K562 (cell line): Measurements from ENCODE around the gene ZNF407. TPM values are rescaled to one million over a fixed set of nuclear protein-coding genes. Genes with fewer than 3 reads are reported as not detected.

Source experiments
- ATAC-seq: fragments of 200-7000 bp; cut with Tn5 transposase; 3 replicates; pipeline ENCODE4 v1.9.1; 2020; ENCODE audit warnings: moderate library complexity
- BruUV-seq: library from RNA; stranded (reverse); fragments of 400-500 nt; replicated peaks from 2 replicates; lab custom pipeline; 2021; lab: Mats Ljungman, UMichigan
- CTCF ChIA-PET: fragments of 300-600 bp; formaldehyde crosslinking; extraction: SDS; loops from one replicate; lab custom pipeline; 2021; ENCODE audit warnings: low intra/inter-chr PET ratio; lab: Yijun Ruan, JAX
- POLR2A ChIA-PET: fragments of 300-600, 350-650 bp; sonication (Branson Sonifier 250); formaldehyde crosslinking; extraction: SDS; loops from one replicate; lab custom pipeline; 2021; ENCODE audit warnings: antibody characterized with exemption, inconsistent platforms; lab: Yijun Ruan, JAX
- DNase-seq, 4 experiments: peaks; one replicate each; pipeline versions ENCODE4 v3.0.0 to v3.0.0-alpha.2; 2011 to 2018; ENCODE audit warnings: low spot score in 3 of 4, mixed read lengths in 3 of 4; ENCODE audit errors: extremely low read depth in 1 of 4
- FAIRE-seq: peaks from 2 replicates; lab custom pipeline; 2011; peaks lifted over from hg19 to GRCh38; lab: Jason Lieb, UNC
- H2AFZ ChIP-seq: 2 replicates; pipeline ENCODE4 v1.6.0; 2011; ENCODE audit warnings: low read depth, low read length, control low read depth, inconsistent platforms
- H3K27ac ChIP-seq: fragments of 200-600 bp; 3 replicates; pipeline ENCODE4 v1.8.0; 2011; ENCODE audit warnings: low read depth, mild to moderate bottlenecking, control low read depth, inconsistent platforms, low read length, moderate library complexity, mixed read lengths; ENCODE audit errors: extremely low read depth
- H3K27me3 ChIP-seq, 2 experiments: fragments of 300-600 bp in 1 of 2; 2 replicates in 1 of 2; 3 replicates in 1 of 2; pipeline versions ENCODE4 v1.6.0 to v1.8.0; 2011; ENCODE audit warnings: inconsistent platforms in 2 of 2, low read length in 2 of 2, mild to moderate bottlenecking in 1 of 2, mixed read lengths in 1 of 2, moderate library complexity in 1 of 2; ENCODE audit not compliant: control insufficient read depth in 2 of 2, insufficient read depth in 2 of 2
- H3K36me3 ChIP-seq: fragments of 300-600 bp; 3 replicates; pipeline ENCODE4 v1.8.0; 2011; ENCODE audit warnings: mild to moderate bottlenecking, low read length, inconsistent platforms; ENCODE audit not compliant: control insufficient read depth, insufficient read depth
- H3K4me1 ChIP-seq, 2 experiments: fragments of 200-600 bp in 1 of 2; replicated peaks in 1 of 2; 2 replicates in 1 of 2; 3 replicates in 1 of 2; pipeline versions ENCODE4 v1.5.1 to v1.8.0; 2011; ENCODE audit warnings: inconsistent platforms in 2 of 2, low read length in 2 of 2, mild to moderate bottlenecking in 1 of 2, mixed read lengths in 1 of 2, moderate library complexity in 1 of 2; ENCODE audit not compliant: control insufficient read depth in 2 of 2, insufficient read depth in 2 of 2
- H3K4me2 ChIP-seq: 2 replicates; pipeline ENCODE4 v1.6.1; 2011; ENCODE audit warnings: low read length, control low read depth, inconsistent platforms, mixed read lengths; ENCODE audit not compliant: insufficient read depth
- H3K4me3 ChIP-seq: fragments of 200-600 bp; sonication (generic), shearing (Covaris generic); 2 replicates; pipeline ENCODE4 v1.5.1; 2016; ENCODE audit warnings: control low read depth, inconsistent platforms
- H3K79me2 ChIP-seq: fragments of 200-600 bp; 3 replicates; pipeline ENCODE4 v1.8.0; 2011; ENCODE audit warnings: low read length, inconsistent platforms; ENCODE audit not compliant: control insufficient read depth, insufficient read depth
- H3K9ac ChIP-seq, 2 experiments: 2 replicates each; pipeline versions ENCODE4 v1.6.0 to v1.6.1; 2011; ENCODE audit warnings: low read depth in 2 of 2, low read length in 2 of 2, control low read depth in 1 of 2, inconsistent platforms in 1 of 2, mild to moderate bottlenecking in 1 of 2, mixed read lengths in 1 of 2; ENCODE audit not compliant: insufficient read depth in 1 of 2
- H3K9me1 ChIP-seq: one replicate; pipeline ENCODE4 v1.6.0; 2011; ENCODE audit warnings: inconsistent platforms, mild to moderate bottlenecking, low read length, moderate library complexity; ENCODE audit not compliant: control insufficient read depth, insufficient read depth
- H3K9me3 ChIP-seq: replicated peaks from 2 replicates; pipeline ENCODE4 v1.5.1; 2011; ENCODE audit warnings: low read depth, low read length, inconsistent platforms; ENCODE audit not compliant: control insufficient read depth, insufficient read depth
- H4K20me1 ChIP-seq: replicated peaks from 2 replicates; pipeline ENCODE4 v1.6.1; 2011; ENCODE audit warnings: low read length, inconsistent platforms, mixed read lengths; ENCODE audit not compliant: control insufficient read depth, insufficient read depth
- CTCF ChIP-seq, 3 experiments: IDR thresholded peaks in 2 of 3; conservative IDR thresholded peaks in 1 of 3; 2 replicates each; pipeline ENCODE4 v1.5.1; 2011 to 2012; ENCODE audit warnings: low read length in 3 of 3, mild to moderate bottlenecking in 3 of 3, control low read depth in 2 of 3, improper control_type of control experiment in 1 of 3, inconsistent platforms in 1 of 3, low read depth in 1 of 3, mixed read lengths in 1 of 3, moderate library complexity in 1 of 3; ENCODE audit not compliant: insufficient read depth in 2 of 3
- DEAF1 ChIP-seq: fragments of 450-650 bp; formaldehyde crosslinking; IDR thresholded peaks from 2 replicates; pipeline ENCODE4 v1.4.0; 2020; ENCODE audit warnings: mild to moderate bottlenecking, moderate library complexity
- HEY1 ChIP-seq: fragments of 250-450 bp; sonication (Bioruptor Pico); IDR thresholded peaks from 2 replicates; pipeline ENCODE4 v1.5.0; 2020; ENCODE audit warnings: mild to moderate bottlenecking, moderate library complexity, borderline replicate concordance
- RAD21 ChIP-seq, 2 experiments: fragments of 250-450 bp in 1 of 2; fragments of 450-650 bp in 1 of 2; sonication (Bioruptor Pico) in 1 of 2; formaldehyde crosslinking in 1 of 2; IDR thresholded peaks in 1 of 2; conservative IDR thresholded peaks in 1 of 2; 2 replicates each; pipeline versions ENCODE4 v1.4.0 to v1.8.0; 2020 to 2022; ENCODE audit warnings: mild to moderate bottlenecking in 2 of 2, moderate library complexity in 1 of 2
- REST ChIP-seq, 2 experiments: fragments of 450-650 bp; formaldehyde crosslinking in 1 of 2; IDR thresholded peaks; 2 replicates each; pipeline versions ENCODE4 v1.4.0 to v1.6.1; 2014 to 2020; ENCODE audit warnings: mild to moderate bottlenecking in 2 of 2, borderline replicate concordance in 1 of 2, low read depth in 1 of 2
- RFX1 ChIP-seq: fragments of 450-650 bp; IDR thresholded peaks from 2 replicates; pipeline ENCODE4 v1.6.1; 2016; ENCODE audit warnings: mild to moderate bottlenecking, moderate library complexity
- SMC3 ChIP-seq: conservative IDR thresholded peaks from 2 replicates; pipeline ENCODE4 v1.6.1; 2011; ENCODE audit warnings: low read depth, low read length, improper control_type of control experiment; ENCODE audit not compliant: insufficient read depth
- WGBS: fragments of 100-300 bp; shearing (Covaris generic); methylation state at CpG from one replicate; pipeline ENCODE4 v1.1.6; 2016; ENCODE audit warnings: low coverage, mixed read lengths; ENCODE audit not compliant: insufficient coverage; ENCODE audit errors: missing lambda C conversion rate; 5-methylcytosine and 5-hydroxymethylcytosine counted together
- in situ Hi-C: fragments of 300-500 bp; cut with MboI; formaldehyde crosslinking; loops from 4 replicates; pipeline ENCODE4 v1.15.0; 2018; ENCODE audit warnings: inconsistent platforms, mixed read lengths
- intact Hi-C: fragments of 100-400 bp; cut with micrococcal nuclease; formaldehyde crosslinking; loops from 2 replicates; pipeline ENCODE4 v1.14.2; 2022
- polyA plus RNA-seq, 8 experiments: library from polyadenylated mRNA; depleted of rRNA in 4 of 8; stranded (reverse) in 5 of 8; unstranded in 3 of 8; fragments of >200 nt; fragmentation: Nextera tagmentation in 2 of 8; fragmentation: Illumina TruSeq in 1 of 8; extraction: Ambion mirVana in 2 of 8; extraction: Trizol in 1 of 8; gene quantifications; 2 replicates each; pipeline versions ENCODE4 v1.2.1 to v1.2.3, GENCODE V29; 2011 to 2014; ENCODE audit warnings: inconsistent platforms in 1 of 8, missing spikeins in 1 of 8
- total RNA-seq, 7 experiments: library from RNA; depleted of rRNA in 6 of 7; stranded (reverse); fragments of >200 nt in 6 of 7; fragmentation: Illumina TruSeq in 2 of 7; extraction: Trizol in 2 of 7; gene quantifications; 2 replicates each; pipeline versions ENCODE4 v1.2.1 to v1.2.3, GENCODE V29; 2011 to 2021; ENCODE audit warnings: low replicate concordance in 1 of 7

The ZNF407 gene
- total and polyA plus RNA-seq, 9 of the 15 experiments (the other 6 are each of a cell fraction or from before 2014, with no cell fraction given): 0.21 to 5.4 (median 2.3) TPM

DNA sequence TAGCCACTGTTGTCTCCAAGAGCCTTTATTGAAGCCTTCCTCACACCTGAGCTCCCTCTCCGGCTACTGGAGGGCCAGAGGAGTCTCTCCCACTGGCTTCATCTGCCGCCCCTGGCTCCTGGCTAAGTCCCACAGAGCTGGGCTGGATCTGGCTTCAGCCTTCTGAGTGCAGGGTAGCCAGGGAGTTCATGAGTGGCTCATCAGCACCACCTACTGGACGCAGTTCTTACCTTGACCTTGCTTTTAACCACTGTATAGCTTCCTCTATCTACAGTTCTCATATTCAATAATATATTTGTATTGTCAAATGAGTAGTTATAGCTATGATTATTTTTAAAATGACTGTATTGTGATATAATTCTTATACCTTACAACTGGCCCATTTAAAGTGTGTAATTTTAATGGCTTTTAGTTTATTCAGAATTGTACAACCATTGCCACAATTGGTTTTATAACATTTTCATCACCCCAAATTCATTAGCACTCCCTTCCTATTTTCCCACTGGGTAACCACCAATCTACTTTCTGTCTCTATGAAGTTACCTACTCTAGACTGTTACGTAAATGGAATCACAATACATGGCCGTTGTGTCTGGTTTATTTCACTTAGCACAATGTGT is 45.6 kb upstream of the ZNF407 start:
- intact Hi-C loops: loop anchor here (1.0 to 5.0 kb wide), 3 partner anchors 55 to 356 kb away; partner anchors contain the start of gene CNDP2
- no peak overlapping the region for H3K4me2 ChIP-seq
- H3K79me2 ChIP-seq: no peaks in the 10 kb centered on the region
- ChIA-PET POLR2A (interaction anchor here (1.0 to 1.3 kb wide), 2 partner anchors 199 to 201 kb away, joined by 4 to 5 read pairs; no protein-coding TSS in a partner anchor), CTCF (interaction anchor here (0.8 kb wide), 1 partner anchor 199 kb away, joined by 3 read pairs; no protein-coding TSS in a partner anchor)
- TF ChIP-seq RAD21 (CRISPR knock-in tag; conservative IDR thresholded peaks at IDR 0.05 in 1 of 2, IDR thresholded peaks at IDR 0.05 in 1 of 2) (peak; percentile 73 to 81), CTCF (IDR thresholded peaks at IDR 0.05 in 2 of 3, conservative IDR thresholded peaks at IDR 0.05 in 1 of 3; ENCODE audit: insufficient read depth in 2 of 3, low read depth in 1 of 3, low read length in 3 of 3) (peak; percentile 65 to 78 (median 74)), DEAF1 (peak; percentile 51; the same call in 1 of the 2 replicates), SMC3 (peak; percentile 50; the same call in 1 of the 2 replicates), RFX1 (no peak), REST (IDR thresholded peaks at IDR 0.05; ENCODE audit: borderline replicate concordance) (peak; percentile 60; the same call in 1 of the 2 replicates), REST (CRISPR knock-in tag; IDR thresholded peaks at IDR 0.05; ENCODE audit: low read depth) (no peak), HEY1 (CRISPR knock-in tag) (no peak)
- in situ Hi-C loops: loop anchor here (10.0 kb wide), 2 partner anchors 187 to 367 kb away; no protein-coding TSS in a partner anchor
- no peaks in the 10 kb centered on the region for H4K20me1 ChIP-seq
- no peaks in the 10 kb centered on the region for H3K9me3 ChIP-seq
- FAIRE-seq (peak; percentile 80), ATAC-seq (peak; percentile 99), DNase-seq (peak; percentile 68 to 77 (median 70))
- H3K4me3 ChIP-seq: no peak overlapping the region
- H3K36me3 ChIP-seq: no peaks in the 10 kb centered on the region
- 0% methylated on average over 5 of the region's 5 CpGs for WGBS
- H3K27ac ChIP-seq: no peak overlapping the region
- no peak overlapping the region for H2AFZ ChIP-seq
- no peaks in the 10 kb centered on the region for H3K9me1 ChIP-seq
- peaks cover 2 to 14% of the 10 kb centered on the region in 2 experiments; a peak in 2 of 5 replicates for H3K27me3 ChIP-seq
- no TSS peak for BruUV-seq
- no peak overlapping the region for H3K9ac ChIP-seq
- H3K4me1 ChIP-seq: no peaks in the 10 kb centered on the region
